GM21367 (cell line): Measurements from ENCODE around the gene INAFM2.

Experiments used
- ATAC-seq: cut with Tn5 transposase; IDR thresholded peaks from one replicate; pipeline ENCODE4 v1.9.1; 2021; ENCODE audit not compliant: unreplicated experiment

INAFM2 gene

GRCh38 chr15:40287505-40287904 lies 36.0 kb upstream of the INAFM2 start:
- ATAC-seq = no peak

- ATAC-seq = no peak
Observed at GRCh38 chr15:40287968-40288367, 35.5 kb upstream of the INAFM2 start.

GRCh38 chr15:40289140-40289775 lies 34.2 kb upstream of the INAFM2 start:
- ATAC-seq = no peak

GRCh38 chr15:40290545-40290917 lies 33.0 kb upstream of the INAFM2 start:
- no peak for ATAC-seq

- ATAC-seq = no peak
Observed at GRCh38 chr15:40290918-40291574, 32.4 kb upstream of the INAFM2 start.

- ATAC-seq = no peak
Observed at GRCh38 chr15:40292246-40292645, 31.2 kb upstream of the INAFM2 start.

GRCh38 chr15:40293006-40293405 lies 30.5 kb upstream of the INAFM2 start:
- no peak for ATAC-seq

- ATAC-seq = no peak
Observed at GRCh38 chr15:40293905-40294895, 29.3 kb upstream of the INAFM2 start.

GRCh38 chr15:40295297-40295696 lies 28.2 kb upstream of the INAFM2 start:
- no peak for ATAC-seq

- ATAC-seq = no peak
Observed at GRCh38 chr15:40295877-40296560, 27.5 kb upstream of the INAFM2 start.

GRCh38 chr15:40296561-40297230 lies 26.8 kb upstream of the INAFM2 start:
- no peak for ATAC-seq

- no peak for ATAC-seq
Observed at GRCh38 chr15:40297356-40297755, 26.1 kb upstream of the INAFM2 start.

- no peak for ATAC-seq
Observed at GRCh38 chr15:40298216-40298935, 25.1 kb upstream of the INAFM2 start.

- no peak for ATAC-seq
Observed at GRCh38 chr15:40300367-40300766, 23.1 kb upstream of the INAFM2 start.

GRCh38 chr15:40300771-40301170 lies 22.7 kb upstream of the INAFM2 start:
- no peak for ATAC-seq

- no peak for ATAC-seq
Observed at GRCh38 chr15:40301467-40302179, 21.9 kb upstream of the INAFM2 start.

- ATAC-seq = no peak
Observed at GRCh38 chr15:40302288-40302886, 21.1 kb upstream of the INAFM2 start.

GRCh38 chr15:40302981-40303380 lies 20.5 kb upstream of the INAFM2 start:
- no peak for ATAC-seq

- ATAC-seq = no peak
Observed at GRCh38 chr15:40303576-40303975, 19.9 kb upstream of the INAFM2 start.
